ENCODE measurements around the gene MST1R.

DNA sequence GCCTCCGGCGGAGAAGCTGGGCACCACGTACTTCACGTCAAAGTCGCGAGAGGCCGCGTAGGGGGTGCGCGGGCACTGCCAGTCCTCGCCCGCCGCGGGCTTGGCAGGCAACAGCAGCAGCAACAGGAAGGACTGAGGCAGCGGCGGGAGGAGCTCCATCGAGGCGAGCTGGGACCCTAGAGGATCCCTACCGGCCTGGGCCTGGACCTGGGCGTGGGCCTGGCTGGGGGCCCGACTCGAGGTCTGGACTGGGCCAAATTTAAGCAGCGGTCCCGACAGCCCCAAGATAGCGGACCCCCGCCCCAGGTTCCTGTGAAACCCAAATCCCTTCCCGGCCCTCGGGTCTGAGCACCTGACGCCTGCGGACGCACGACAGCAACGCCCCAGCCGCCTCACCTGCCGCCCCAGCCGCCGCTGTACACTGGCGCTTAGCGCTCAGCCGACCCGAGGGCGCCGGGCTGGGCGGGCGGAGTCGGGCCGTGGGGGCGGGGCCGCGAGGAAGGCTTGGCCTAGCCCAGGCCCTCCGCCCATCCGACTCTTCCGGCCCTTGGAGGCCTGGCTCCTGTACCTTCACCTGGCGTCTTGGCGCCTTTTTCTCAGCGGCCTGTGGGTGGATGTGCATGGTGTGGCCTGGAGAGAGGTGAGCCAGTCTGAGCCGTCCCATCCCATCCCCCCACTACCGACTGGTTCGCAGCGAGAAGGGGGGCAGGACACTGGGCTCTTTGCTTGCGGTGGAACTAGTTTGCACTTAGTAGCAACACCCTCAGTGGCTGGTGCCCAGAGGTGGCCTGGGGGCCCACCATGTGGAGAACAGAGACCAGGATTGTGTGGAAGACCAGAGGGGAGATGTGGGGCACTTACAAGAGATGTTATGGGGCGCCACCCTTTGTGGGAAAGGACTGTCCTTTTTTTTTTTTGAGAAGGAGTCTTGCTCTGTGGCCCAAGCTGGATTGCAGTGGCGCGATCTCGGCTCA, at the start of gene MST1R:
- TF ChIP-seq, protein P1, sequence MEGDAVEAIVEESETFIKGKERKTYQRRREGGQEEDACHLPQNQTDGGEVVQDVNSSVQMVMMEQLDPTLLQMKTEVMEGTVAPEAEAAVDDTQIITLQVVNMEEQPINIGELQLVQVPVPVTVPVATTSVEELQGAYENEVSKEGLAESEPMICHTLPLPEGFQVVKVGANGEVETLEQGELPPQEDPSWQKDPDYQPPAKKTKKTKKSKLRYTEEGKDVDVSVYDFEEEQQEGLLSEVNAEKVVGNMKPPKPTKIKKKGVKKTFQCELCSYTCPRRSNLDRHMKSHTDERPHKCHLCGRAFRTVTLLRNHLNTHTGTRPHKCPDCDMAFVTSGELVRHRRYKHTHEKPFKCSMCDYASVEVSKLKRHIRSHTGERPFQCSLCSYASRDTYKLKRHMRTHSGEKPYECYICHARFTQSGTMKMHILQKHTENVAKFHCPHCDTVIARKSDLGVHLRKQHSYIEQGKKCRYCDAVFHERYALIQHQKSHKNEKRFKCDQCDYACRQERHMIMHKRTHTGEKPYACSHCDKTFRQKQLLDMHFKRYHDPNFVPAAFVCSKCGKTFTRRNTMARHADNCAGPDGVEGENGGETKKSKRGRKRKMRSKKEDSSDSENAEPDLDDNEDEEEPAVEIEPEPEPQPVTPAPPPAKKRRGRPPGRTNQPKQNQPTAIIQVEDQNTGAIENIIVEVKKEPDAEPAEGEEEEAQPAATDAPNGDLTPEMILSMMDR (conservative IDR thresholded peaks at IDR 0.05): no peak
- TF ChIP-seq ZFX (IDR thresholded peaks at IDR 0.05): no peak

All from C4-2B (cell line).